Esophagus squamous epithelium (tissue), 4 donors: ENCODE results near the gene MZT2A.
"Not testable (repeated sequence)": the region's sequence is repeated elsewhere in the genome, so short reads cannot be mapped to it uniquely, and the experiment has no call there.

ENCODE experiments used
- POLR2A ChIP-seq, 4 donors: fragments of 450-650 bp; IDR thresholded peaks; one replicate each; pipeline ENCODE4 v1.6.1; 2017; ENCODE audit warnings: antibody characterized with exemption in 4 of 4, mild to moderate bottlenecking in 4 of 4, moderate library complexity in 3 of 4
- TF ChIP-seq, protein P1 (sequence below), 6 experiments: fragments of 450-650 bp in 4 of 6; fragments of 200-600 bp in 2 of 6; sonication (generic) in 2 of 6; IDR thresholded peaks; one replicate each; pipeline ENCODE4 v1.5.1; 2016 to 2019; ENCODE audit warnings: antibody characterized with exemption in 6 of 6, mild to moderate bottlenecking in 4 of 6, moderate library complexity in 4 of 6

DNA sequence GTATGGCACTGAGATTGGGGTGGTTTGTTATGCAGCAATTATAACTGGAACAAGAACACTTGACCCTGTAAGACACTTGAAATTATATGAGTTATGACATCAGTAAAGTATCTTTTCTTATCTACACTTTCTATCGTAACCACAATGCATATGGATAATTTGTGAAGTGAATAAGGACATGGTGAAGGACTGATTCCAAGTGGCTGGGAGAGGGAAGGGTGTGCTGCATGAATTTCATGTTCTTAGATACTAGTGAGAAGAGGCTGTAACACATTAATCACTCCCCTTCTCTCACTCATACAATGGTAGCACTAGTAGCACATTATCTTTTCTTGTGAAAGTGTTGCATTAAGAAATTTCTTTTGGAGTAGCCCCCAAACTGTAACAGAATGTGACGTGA lies 37.3 kb downstream of the MZT2A start:
- not testable (repeated sequence) for TF ChIP-seq POLR2A (IDR thresholded peaks at IDR 0.05)
- TF ChIP-seq, protein P1, sequence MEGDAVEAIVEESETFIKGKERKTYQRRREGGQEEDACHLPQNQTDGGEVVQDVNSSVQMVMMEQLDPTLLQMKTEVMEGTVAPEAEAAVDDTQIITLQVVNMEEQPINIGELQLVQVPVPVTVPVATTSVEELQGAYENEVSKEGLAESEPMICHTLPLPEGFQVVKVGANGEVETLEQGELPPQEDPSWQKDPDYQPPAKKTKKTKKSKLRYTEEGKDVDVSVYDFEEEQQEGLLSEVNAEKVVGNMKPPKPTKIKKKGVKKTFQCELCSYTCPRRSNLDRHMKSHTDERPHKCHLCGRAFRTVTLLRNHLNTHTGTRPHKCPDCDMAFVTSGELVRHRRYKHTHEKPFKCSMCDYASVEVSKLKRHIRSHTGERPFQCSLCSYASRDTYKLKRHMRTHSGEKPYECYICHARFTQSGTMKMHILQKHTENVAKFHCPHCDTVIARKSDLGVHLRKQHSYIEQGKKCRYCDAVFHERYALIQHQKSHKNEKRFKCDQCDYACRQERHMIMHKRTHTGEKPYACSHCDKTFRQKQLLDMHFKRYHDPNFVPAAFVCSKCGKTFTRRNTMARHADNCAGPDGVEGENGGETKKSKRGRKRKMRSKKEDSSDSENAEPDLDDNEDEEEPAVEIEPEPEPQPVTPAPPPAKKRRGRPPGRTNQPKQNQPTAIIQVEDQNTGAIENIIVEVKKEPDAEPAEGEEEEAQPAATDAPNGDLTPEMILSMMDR (IDR thresholded peaks at IDR 0.05), result not testable (repeated sequence)
